ENCODE results near the gene ARL14EPL. TPM values are rescaled to one million over a fixed set of nuclear protein-coding genes. Genes with fewer than 3 reads are reported as not detected.

ARL14EPL gene
- total and polyA plus RNA-seq, 2 experiments from 2014 or later: not detected

DNA sequence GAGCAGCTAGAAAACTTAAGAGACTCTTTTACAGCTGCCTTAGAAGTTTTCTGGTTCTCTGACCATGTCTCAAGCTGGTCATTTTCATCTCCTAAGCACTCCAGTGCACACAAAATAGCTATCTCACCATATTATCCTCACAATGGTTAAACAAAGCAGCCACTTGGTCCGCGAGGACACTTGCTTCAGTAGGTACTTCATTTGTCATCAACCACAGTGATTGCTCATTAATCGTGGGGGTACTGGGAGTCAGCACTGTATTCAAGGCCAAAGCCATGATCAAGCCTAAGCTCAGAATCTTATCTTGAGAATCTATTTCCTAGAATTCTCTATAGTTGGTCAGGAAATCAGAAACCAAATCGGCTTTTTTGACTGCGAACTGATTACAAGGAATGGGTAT, 2.9 kb downstream of the ARL14EPL start:
- no peak overlapping the region for H3K4me3 Mint-ChIP-seq
- no peaks in the 10 kb centered on the region for H3K9me3 Mint-ChIP-seq
- Histone ChIP-seq H4K20me1 (replicated peaks; ENCODE audit: insufficient read depth) (no peaks in the 10 kb centered on the region), H3F3A (replicated peaks; ENCODE audit: low read depth) (no peaks in the 10 kb centered on the region), H3K27me3 (ENCODE audit: insufficient read depth) (no peaks in the 10 kb centered on the region), H3K4me3 (no peak overlapping the region), H3K36me3 (ENCODE audit: insufficient read depth) (no peaks in the 10 kb centered on the region), H3K27ac (ENCODE audit: low read depth) (no peak overlapping the region), H3K79me2 (replicated peaks; ENCODE audit: insufficient read depth) (no peaks in the 10 kb centered on the region), H3K4me1 (ENCODE audit: insufficient read depth) (peaks cover 19% of the 10 kb centered on the region; the same call in 1 of the 2 replicates), H2AFZ (no peak overlapping the region), H3K4me2 (no peak overlapping the region), H3K9me2 (ENCODE audit: insufficient read depth) (0 out of 2 replicates have a peak, but pooled peaks cover 6% of the 10 kb centered on the region)
- no peak for ATAC-seq
- no peak for DNase-seq (ENCODE audit: low spot score)
- peaks cover 4% of the 10 kb centered on the region for H3K27me3 Mint-ChIP-seq (ENCODE audit: insufficient read depth, low read depth, poor library complexity)
- no peaks in the 10 kb centered on the region for H3K36me3 Mint-ChIP-seq (ENCODE audit: low read depth)
- peaks cover 23% of the 10 kb centered on the region for H3K4me1 Mint-ChIP-seq
- H3K27ac Mint-ChIP-seq: no peak overlapping the region
- TF ChIP-seq REST (IDR thresholded peaks at IDR 0.05; ENCODE audit: unreplicated experiment) (no peak), ZNF331 (CRISPR knock-in tag; IDR thresholded peaks at IDR 0.05; ENCODE audit: low read depth) (no peak), ZNF114 (CRISPR knock-in tag; IDR thresholded peaks at IDR 0.05) (no peak), ZNF462 (CRISPR knock-in tag; IDR thresholded peaks at IDR 0.05) (no peak), NANOG (IDR thresholded peaks at IDR 0.05; ENCODE audit: borderline replicate concordance) (no peak), EZH2phosphoT487 (IDR thresholded peaks at IDR 0.05; ENCODE audit: unreplicated experiment) (no peak), POLR2AphosphoS5 (IDR thresholded peaks at IDR 0.05; ENCODE audit: low read depth) (no peak), JUNB (IDR thresholded peaks at IDR 0.05; ENCODE audit: unreplicated experiment) (no peak), CREB1 (CRISPR knock-in tag; IDR thresholded peaks at IDR 0.05; ENCODE audit: low read depth) (no peak), STAT1 (IDR thresholded peaks at IDR 0.05; ENCODE audit: unreplicated experiment) (no peak)
- TF ChIP-seq, protein P1, sequence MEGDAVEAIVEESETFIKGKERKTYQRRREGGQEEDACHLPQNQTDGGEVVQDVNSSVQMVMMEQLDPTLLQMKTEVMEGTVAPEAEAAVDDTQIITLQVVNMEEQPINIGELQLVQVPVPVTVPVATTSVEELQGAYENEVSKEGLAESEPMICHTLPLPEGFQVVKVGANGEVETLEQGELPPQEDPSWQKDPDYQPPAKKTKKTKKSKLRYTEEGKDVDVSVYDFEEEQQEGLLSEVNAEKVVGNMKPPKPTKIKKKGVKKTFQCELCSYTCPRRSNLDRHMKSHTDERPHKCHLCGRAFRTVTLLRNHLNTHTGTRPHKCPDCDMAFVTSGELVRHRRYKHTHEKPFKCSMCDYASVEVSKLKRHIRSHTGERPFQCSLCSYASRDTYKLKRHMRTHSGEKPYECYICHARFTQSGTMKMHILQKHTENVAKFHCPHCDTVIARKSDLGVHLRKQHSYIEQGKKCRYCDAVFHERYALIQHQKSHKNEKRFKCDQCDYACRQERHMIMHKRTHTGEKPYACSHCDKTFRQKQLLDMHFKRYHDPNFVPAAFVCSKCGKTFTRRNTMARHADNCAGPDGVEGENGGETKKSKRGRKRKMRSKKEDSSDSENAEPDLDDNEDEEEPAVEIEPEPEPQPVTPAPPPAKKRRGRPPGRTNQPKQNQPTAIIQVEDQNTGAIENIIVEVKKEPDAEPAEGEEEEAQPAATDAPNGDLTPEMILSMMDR (conservative IDR thresholded peaks at IDR 0.05; ENCODE audit: low read depth in 2 of 2): no peak
- TF ChIP-seq, protein P2, sequence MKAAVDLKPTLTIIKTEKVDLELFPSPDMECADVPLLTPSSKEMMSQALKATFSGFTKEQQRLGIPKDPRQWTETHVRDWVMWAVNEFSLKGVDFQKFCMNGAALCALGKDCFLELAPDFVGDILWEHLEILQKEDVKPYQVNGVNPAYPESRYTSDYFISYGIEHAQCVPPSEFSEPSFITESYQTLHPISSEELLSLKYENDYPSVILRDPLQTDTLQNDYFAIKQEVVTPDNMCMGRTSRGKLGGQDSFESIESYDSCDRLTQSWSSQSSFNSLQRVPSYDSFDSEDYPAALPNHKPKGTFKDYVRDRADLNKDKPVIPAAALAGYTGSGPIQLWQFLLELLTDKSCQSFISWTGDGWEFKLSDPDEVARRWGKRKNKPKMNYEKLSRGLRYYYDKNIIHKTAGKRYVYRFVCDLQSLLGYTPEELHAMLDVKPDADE (IDR thresholded peaks at IDR 0.05): no peak
